Hematopoietic multipotent progenitor cell treated with erythropoietin and hydrocortisone succinate and interleukin-3 and kit ligand, for 4 days (in vitro differentiated cells): Measurements from ENCODE around the gene VIPR2.
"Not testable (repeated sequence)": the region's sequence is repeated elsewhere in the genome, so short reads cannot be mapped to it uniquely, and the experiment has no call there.

Experiments
- DNase-seq: peaks from one replicate; pipeline ENCODE4 v3.0.0-alpha.2; 2015

VIPR2 gene

DNA sequence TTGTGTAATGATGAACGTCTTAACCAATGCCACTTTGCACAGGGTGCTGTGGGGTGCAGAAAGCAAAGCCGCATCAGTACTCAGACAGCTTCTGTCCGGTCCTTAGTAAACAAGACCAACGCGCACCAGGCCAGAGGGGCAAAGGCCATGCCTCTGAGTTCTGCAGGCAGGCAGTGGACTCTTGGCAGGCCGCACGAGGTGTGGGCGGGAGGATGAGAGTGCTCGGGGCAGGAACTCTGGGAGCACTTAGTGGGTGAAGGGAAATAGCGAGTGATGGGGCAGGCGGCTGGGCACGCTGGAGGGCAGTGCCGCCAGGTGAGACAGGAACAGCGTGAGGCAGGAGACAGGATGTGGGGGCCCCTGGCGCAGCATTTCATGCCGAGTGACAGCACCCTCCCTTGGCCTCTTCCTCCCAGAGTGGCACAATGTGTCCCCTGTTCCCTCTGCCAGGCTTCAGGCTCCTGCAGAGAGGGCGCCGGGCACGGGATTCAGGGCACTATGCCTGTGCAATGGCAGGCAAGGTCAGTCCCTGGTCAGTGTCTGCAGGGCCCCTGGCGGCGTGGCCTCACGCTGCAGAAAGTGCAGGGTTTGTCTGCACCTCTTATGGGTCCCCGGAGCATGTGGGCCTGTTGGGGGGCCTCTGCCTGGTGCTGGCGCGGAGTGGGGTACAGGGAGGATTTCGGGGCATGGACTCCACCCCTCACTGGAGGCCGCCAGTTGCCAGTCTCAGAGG lies 60.4 kb downstream of the VIPR2 start:
- DNase-seq = no peak

DNA sequence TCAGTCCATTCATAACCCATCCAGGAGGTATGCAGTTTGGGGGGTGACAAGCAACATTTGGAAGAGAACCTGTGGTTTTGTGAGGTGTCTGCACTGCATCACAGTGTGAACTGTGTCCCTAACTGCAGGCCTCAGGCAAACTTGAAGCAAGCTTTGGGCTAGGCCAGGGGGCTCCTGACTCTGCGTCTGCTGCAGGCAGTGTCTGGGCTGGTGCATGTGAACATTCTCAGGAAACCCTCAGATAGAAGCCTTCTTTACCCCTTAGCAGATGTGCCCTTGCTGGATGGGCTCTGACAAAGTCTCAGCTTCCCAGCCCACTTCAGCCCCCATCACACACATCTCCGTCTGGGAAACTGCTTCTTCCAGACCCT lies 61.0 kb downstream of the VIPR2 start:
- DNase-seq = no peak

DNA sequence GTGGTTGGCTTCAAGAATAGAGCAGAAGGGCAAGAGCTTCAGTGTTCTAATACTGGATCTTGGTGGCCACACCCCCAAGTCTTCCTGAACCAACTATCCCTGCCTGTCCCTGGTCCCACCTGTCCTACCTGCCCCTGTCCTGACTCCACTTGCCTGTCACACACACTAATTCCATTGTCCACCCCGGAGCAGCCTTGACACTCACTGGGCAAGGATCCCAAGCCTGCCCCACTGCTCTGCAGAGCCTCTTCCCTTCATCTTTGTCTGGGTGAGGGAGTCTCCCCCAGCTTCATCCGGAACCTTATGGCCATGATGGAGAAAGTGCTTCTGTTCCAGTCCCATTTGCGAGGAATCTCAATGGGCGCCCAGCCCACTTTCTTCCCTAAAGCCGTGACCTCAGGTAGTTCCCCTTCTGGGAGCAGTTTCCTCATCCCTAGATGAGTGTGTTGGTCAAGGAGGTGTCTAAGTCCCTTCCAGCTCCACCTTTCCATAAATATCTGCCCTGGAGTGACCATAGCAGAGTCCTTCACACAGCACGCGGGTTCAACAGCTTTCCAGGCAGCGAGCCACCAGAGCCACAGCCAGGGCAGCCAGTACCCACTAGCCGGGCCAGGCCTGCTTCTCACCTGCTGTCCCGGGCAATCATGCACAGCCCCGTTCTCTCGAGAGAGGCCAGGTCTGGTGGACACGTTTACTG lies 61.5 kb downstream of the VIPR2 start:
- no peak for DNase-seq

DNA sequence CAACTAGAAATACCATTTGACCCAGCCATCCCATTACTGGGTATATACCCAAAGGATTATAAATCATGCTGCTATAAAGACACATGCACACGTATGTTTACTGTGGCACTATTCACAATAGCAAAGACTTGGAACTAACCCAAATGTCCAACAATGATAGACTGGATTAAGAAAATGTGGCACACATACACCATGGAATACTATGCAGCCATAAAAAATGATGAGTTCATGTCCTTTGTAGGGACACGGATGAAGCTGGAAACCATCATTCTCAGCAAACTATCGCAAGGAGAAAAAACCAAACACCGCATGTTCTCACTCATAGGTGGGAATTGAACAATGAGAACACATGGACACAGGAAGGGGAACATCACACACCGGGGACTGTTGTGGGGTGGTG lies 62.6 kb downstream of the VIPR2 start:
- not testable (repeated sequence) for DNase-seq

DNA sequence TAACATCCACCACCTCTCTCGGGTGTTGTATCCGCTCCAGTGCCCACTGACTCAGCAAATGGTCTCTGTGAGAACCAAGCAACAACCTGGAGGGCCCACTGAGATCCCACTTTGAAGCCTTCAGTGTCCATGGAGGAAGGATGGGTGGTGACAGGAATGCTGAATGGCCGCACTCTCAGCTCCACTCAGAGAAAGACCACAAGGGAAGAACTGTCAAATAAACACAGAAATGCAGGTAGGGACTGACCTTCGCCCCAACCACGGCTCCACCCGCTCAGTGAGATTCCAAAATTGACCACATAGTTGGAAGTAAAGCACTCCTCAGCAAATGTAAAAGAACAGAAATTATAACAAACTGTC lies 65.8 kb downstream of the VIPR2 start:
- DNase-seq = no peak

DNA sequence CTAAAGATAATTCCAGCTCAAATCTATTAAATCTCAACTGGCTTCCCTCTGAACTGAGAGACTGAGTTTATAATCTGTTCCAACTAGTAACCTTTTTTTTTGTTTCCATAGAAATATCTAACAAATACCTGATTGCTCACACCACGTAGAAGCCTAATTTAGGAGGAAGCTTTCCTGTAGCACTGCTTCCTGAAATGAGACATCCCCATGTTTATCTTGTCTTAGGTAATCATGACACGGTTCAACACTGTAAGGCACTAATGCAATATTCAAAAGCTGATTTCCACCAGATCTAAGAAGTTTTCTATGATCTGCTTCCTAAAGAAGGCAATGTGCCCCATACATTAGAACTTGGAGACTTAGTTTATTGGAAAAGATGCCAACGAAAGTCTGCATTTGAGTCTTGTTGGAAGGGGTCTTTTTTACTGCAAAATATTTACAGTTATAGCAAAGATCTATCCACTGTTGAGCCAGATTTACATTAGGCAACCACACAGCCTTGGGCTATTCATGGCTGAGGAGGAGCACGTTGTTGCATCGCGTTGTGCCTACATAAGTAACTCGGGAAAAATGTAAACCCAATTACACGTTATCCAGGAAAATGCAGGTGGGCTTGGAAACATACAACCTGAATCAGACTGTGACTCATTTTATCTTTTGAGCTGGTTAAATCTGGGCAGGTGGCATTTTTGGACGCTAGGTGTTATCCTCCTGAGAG lies 66.3 kb downstream of the VIPR2 start:
- no peak for DNase-seq

DNA sequence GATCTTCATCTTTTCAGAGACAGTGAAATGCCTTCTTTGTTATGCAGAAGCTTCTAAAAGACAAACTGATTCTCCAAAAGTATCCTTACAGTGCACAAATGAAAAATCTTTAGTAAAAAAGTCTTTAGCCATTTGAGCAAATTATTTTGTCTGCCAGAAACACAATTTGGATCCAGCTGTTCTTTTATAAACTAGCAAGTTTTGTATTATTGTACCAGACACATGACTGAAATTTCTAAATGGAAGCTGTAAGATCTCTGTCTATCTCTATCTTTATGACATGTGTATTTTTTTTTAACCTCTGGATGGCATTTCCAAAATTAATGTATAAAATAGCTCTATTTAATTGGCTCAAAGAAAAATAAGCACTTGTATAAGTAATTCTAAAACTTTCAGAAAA lies 68.3 kb downstream of the VIPR2 start:
- no peak for DNase-seq

DNA sequence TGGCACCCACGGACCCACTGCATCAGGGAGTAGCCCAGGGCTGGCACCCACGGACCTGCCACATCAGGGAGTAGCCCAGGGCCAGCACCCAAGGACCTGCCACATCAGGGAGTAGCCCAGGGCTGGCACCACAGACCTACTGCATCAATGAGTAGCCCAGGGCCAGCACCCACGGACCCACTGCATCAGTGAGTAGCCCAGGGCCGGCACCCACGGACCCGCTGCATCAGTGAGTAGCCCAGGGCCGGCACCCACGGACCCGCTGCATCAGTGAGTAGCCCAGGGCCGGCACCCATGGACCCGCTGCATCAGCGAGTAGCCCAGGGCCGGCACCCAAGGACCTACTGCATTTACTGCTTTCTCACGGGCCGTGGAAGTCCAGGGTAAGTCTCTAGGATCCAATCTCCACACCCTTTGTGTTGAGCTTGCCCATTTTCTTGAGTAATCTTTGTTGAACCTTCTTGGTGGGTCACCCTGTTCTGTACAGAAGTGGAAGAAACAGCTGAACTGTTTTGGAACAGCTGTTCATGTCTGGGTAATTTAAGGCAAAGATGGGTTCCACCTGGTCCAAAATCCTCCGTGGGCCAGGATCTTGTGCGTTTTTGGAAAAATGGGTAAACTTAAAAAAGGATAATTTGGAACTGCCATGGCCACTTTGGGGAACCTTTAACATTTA lies 69.0 kb downstream of the VIPR2 start:
- no peak for DNase-seq

DNA sequence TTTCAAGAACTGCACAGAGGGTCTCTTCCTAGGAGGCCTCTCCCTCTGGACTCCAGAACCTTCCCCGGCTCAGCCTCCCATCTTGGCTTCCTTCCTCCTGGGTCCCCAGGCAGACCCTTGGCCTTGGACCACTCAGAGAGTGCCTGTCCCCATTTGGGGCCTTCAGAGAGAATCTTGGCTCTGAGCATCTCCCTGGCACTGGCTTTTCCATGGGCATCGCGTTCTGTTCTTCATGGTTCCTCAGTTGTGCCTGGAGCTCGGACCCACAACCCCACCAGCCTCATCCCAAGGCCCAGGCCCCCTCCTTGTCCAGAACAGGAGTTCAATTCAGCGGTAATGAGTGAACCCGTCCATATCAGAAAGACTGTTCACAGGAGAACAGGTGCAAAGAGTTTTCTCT lies 73.4 kb downstream of the VIPR2 start:
- no peak for DNase-seq

DNA sequence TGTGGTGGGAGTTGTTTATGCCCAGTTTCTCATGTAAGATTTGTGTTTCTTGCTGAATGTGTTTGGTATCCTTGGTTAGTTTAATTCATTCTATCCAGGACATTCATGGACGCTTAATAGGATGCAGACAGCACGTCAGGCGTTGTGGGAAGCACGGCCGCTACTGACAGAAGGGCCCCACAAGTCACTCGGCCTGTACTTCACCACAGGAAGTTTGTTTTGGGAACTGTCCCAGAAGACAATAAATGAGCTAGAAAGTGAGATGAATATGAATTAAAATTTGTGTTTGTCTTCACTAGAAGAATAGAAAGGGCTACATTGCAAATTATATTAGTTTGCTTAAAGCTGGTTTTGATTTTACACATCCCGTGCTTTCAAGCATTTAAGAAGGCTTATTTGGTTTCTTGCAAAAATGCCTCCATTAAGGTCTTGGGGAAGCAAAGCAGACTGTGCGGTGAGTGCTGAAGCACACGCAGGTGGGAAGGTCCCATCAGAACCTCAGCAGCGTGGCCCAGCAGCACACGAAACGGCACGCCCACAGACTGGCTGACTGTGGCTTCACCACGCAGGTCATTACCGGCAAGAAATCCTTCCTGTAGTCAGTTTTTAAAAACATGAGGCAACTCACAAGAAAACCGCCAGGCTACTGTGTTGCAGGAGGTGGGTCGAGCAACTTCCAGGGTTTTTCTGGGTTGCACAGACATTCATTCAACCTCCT lies 74.1 kb downstream of the VIPR2 start:
- DNase-seq = no peak

DNA sequence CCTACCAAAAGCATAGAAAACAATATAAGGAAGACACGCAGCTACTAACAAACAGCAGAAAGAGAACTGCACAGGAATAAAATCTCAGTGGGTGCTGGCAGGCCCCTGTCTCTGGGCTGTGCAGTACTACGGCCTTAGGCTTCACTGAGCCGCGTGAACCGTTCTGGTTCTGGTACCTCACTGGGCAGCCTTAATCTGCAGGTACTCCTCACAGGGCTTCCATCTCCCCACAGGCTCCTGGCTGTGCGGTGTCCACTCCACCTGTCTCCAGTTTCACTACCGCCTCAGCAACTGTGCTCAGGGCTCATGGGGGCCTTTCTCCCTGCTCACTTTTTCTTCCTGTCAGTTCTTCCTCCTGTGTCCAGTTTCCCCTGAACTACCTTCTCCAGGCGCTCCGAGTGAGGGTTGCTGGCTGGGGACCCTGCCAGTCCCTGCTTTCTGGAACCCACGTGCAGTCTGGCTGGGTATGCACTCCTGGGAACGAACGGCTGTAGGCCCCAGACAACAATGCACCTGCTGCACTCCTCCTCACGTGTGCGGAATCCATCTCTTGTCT lies 75.7 kb downstream of the VIPR2 start:
- DNase-seq = no peak

DNA sequence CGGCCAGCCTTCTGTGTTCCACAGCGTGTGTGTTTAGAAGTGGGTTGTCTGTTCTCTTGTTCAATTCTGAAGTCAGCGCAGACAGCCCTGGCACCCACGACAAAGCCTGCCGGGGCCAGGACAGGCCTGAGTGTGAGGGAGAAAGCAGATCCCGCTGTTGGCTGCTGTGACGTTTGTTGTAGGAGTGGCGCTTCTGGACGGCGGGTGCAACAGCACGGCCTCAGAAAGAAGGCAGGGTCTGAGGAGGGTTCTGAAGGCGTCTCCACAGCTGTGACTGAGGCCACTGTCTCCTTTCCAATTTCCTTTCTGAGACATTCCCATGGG lies 76.2 kb downstream of the VIPR2 start:
- no peak for DNase-seq

DNA sequence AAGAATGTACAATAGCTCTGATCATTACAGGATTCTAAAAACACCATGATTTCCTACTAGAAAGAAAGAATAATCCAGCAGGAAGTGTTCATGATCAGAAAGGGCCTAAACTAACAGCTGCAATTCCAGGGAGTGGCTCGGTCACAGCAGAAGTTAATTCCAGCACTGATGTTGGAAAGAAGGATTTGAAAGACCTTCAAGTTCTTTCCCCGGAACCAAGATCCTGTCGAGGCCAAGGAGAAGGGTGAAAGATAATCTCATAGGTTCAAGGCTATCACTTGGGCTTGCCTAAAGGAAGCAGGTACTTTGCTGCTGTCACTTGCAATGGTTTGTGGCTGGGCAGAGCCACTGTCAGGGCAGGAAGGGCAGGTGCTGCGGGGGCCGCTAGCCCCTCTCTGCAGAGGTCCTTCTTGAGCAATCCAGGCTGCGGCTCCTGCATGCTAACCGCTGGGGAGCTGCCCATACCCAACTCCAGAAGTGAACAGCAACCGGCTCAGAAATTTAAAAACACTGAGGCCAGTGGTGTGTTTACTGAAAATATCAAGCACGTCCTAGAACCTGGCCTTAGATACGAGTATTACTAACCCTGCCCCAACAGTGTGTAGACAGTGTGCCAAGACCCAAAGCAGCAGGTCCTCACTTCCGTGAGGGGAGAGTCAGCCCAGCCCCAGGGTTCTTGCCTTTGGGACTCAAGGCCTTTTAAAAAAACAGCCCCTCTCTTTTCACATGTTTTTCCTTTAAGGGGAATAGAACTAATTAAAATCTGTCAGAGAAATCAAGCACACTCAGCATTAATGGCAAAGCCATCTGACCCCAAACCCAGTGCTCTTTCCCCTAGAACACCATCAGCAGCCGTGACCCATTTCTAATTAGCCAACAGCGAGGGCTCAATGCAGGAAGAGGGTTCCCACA lies 76.8 kb downstream of the VIPR2 start:
- DNase-seq = no peak

DNA sequence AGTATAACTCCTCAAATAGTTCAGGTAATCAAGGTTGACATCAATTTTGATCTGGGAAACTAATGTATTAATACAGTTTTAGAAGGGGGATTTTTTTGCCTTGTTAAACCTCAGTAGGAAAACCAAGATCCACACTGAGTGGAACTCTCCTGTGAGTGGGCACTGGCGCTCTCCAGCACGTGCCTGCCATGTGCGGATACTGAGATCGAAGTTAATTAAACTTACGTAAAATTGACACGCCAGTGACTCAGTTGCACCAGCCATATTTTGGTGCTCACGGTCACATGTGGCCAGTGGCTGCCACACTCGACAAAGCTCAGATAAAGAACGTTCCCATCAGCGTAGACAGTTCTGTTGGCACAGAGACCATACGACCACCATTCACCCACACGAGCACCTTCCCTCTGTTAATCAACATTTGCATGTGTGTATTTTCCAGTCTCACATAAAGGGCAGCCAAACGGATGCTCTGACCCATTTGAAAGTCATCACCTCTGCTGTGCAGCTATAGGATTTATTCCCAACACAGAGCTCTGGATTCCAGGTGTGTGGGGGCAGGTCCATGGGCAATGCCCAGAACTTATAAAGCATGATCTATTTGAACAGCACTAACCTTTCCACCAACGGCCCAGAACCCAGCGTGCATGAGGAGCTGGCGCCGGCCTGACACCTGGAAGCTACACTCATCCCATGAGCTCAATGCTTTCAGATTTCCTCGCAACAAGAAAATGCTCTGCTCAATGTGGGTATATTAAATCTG lies 77.7 kb downstream of the VIPR2 start:
- DNase-seq = no peak

DNA sequence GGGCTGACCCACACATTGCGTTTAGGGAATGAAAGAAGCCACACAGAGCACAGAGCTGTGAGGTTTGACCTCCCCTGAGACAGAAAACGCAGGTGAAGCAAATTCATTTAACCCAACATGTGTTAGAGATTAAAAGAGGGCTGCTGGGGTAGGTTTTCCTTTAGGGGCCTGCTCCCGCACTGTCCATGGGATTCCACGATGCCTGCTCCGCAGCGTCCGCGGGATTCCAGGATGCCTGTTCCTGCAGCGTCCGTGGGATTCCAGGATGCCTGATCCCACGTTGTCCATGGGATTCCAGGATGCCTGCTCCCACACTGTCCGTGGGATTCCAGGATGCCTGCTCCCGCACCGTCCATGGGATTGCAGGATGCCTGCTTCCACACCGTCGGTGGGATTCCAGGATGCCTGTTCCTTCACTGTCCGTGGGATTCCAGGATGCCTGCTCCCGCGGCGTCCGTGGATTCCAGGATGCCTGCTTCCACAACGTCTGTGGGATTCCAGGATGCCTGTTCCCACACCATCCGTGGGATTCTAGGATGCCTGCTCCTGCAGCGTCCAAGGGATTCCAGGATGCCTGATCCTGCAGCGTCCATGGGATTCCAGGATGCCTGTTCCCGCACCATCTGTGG lies 78.7 kb downstream of the VIPR2 start:
- DNase-seq = no peak

DNA sequence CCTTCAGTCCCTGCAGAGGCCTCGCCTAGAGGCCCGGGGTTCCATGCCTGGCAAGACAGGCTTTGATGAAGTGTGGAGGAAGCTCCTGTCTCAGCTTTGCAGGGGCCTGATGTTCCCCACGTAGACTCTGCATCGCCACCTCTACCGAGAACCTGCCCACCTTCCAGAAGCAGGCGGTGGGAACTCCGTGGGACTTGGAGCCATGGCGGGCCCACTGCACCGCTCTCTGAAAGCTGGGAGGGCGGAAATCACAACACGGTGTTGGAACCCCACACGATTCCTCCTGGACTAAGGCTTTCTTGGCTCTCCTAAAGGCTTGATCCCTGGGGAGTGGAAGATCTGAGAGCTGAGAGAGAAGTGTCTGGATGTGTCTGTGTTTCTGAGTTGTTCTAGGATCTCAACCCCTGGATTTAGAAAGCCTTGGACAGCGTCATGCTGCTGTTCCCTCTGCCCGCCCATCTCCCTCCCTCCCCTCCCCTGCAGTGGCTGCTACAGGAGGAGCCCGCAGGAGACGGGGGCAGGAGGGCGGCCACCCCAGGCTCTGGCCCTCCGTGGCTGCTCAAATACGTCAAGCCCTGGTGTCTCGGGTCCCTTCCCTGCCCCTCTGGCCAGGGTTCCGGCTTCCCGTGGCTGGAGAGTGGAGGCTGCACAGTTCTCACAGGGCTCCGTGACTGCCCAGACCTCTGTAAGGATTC lies 79.7 kb downstream of the VIPR2 start:
- no peak for DNase-seq

DNA sequence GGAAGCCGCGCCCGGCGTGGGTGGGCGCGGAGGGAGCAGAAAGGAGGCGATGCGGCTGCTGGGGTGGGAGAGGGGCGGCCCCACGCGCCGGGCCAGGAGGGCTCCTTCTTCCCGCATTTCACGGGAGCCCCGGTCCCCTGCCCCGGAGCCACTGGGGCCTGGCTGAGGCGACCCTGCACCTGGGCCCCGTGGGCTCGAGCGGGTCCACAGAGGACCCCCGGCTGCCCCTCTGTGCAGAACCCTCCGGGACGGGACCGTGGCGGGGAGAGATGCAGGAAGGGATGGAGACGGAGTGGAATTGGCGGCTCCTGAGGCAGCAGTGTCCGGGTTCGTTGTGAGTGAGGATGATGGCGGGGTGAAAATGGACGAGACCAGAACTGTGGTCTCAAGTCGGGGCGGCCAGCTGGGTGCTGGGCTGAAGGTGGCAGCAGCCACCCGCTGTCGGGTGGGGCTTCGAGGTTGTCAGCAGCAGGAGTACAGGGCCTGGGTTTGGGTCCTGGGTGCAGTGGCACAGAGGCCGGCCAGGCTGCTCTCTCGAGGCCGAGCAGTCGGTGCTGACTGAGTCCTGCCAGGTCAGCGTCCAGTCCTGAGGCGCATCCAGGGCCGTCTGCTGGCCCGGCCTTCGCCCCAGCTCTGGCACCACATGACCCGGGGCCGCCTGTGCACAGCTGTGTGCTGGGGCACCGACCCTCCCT lies 80.4 kb downstream of the VIPR2 start:
- no peak for DNase-seq

DNA sequence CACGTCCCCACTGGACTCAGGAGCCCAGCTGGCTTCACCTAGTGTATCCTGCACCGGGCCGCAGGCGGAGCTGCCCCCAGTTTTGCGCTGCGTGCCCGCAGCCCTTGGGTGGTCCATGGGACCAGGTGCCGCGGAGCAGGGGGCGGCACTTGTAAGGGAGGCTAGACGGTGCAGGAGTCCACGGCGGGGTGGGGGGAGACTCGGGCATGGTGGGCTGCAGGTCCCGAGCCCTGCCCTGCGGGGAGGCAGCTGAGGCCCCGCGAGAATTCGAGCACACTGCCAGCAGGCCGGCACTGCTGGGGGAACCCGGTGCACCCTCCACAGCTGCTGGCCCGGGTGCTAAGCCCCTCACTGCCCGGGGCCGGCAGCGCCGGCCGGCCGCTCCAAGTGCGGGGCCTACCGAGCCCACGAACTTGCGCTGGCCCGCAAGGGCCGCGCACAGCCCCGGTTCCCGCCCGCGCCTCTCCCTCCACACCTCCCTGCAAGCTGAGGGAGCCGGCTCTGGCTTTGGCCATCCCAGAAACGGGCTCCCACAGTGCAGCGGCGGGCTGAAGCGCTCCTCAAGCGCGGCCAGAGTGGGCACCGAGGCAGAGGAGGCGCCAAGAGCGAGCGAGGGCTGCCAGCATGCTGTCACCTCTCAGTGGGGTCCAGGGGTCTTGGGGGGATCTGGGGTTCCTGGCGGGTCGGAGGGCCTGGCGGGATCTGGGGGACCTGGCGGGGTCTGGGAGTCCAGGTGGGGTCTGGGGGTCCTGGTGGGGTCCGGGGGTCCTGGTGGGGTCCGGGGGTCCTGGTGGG lies 81.4 kb downstream of the VIPR2 start:
- DNase-seq = no peak
